Measurements from ENCODE around the gene ARHGAP10.

The ARHGAP10 gene

DNA sequence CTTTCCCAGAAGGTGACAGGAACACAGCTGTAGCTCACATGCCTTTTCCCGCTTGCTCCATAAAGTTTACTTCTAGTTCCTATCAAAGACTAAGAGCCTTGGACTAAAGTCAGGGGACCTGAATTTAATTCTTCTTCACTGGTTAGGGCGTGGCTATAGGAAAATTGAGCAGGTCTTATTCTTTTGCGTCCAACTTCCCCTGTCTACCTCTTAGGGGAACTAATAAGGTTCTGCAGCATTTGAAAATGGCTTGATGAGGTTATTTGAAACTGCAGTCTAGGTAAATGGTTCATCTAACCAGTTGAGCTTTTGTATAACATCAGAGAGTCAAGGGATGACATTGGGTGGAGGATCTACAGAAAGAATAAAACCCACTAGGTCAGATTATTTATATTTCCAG, 2.6 kb downstream of the ARHGAP10 start:
- Histone ChIP-seq H3K4me1 (ENCODE audit: control insufficient read depth in 1 of 2, insufficient read depth in 1 of 2, low read depth in 1 of 2, low read length in 1 of 2) (peaks cover 16 to 21% of the 10 kb centered on the region in 2 experiments), H3K9me3 (no peaks in the 10 kb centered on the region), H3K27ac (no peak overlapping the region), H3K4me3 (ENCODE audit: low read depth in 1 of 2, low read length in 1 of 2) (no peak overlapping the region), H3K27me3 (peaks cover 42% of the 10 kb centered on the region), H3K36me3 (no peaks in the 10 kb centered on the region)
- TF ChIP-seq, protein P1, sequence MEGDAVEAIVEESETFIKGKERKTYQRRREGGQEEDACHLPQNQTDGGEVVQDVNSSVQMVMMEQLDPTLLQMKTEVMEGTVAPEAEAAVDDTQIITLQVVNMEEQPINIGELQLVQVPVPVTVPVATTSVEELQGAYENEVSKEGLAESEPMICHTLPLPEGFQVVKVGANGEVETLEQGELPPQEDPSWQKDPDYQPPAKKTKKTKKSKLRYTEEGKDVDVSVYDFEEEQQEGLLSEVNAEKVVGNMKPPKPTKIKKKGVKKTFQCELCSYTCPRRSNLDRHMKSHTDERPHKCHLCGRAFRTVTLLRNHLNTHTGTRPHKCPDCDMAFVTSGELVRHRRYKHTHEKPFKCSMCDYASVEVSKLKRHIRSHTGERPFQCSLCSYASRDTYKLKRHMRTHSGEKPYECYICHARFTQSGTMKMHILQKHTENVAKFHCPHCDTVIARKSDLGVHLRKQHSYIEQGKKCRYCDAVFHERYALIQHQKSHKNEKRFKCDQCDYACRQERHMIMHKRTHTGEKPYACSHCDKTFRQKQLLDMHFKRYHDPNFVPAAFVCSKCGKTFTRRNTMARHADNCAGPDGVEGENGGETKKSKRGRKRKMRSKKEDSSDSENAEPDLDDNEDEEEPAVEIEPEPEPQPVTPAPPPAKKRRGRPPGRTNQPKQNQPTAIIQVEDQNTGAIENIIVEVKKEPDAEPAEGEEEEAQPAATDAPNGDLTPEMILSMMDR (IDR thresholded peaks at IDR 0.05): no peak

DNA sequence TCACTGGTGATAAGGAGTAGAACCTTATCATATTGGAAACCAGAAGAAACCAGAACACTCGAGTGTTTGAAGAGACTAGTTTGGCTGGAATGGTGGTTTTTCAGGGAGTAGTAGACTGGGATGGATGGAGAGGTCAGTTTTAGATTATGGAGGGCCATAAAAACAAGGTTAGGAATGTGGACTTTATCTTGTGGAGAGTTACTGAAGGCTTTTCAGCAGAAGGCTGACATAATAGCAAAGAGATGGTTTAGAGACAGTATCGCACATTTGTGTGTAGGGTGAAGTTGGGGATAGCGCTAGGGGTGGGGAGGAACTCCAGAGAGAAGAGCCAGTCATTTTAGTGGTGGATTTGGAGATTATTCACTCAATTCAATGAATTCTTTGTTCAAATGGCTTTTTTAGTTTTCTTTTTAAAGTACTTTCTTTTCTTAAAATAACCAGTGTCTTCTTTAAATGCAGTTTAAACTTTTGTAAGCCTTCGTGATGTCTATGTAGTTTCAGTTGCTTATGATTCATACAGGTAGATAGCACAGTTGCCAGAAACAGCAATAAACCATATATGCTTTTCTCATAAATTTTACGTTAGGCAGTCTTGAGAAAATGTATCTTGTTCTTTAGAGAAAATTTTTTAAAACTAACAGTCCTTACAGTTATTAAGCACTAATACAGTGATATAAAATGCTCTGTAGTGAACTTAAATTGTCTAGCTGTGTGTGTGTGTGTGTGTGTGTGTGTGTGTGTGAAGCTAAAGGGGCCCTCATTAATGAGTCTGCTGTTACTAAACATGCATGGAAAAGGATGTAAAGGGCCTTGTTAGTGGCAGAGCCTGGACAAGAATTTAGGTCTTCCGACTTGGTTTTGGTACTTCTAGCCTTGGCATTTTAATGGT, 3.8 kb downstream of the ARHGAP10 start:
- H3K27me3 ChIP-seq: peaks cover 31% of the 10 kb centered on the region
- H3K36me3 ChIP-seq: no peaks in the 10 kb centered on the region
- peaks cover 16 to 21% of the 10 kb centered on the region in 2 experiments for H3K4me1 ChIP-seq (ENCODE audit: control insufficient read depth in 1 of 2, insufficient read depth in 1 of 2, low read depth in 1 of 2, low read length in 1 of 2)
- no peak overlapping the region for H3K4me3 ChIP-seq (ENCODE audit: low read depth in 1 of 2, low read length in 1 of 2)
- H3K9me3 ChIP-seq: no peaks in the 10 kb centered on the region
- no peak overlapping the region for H3K27ac ChIP-seq
- TF ChIP-seq, protein P1 (IDR thresholded peaks at IDR 0.05): no peak

DNA sequence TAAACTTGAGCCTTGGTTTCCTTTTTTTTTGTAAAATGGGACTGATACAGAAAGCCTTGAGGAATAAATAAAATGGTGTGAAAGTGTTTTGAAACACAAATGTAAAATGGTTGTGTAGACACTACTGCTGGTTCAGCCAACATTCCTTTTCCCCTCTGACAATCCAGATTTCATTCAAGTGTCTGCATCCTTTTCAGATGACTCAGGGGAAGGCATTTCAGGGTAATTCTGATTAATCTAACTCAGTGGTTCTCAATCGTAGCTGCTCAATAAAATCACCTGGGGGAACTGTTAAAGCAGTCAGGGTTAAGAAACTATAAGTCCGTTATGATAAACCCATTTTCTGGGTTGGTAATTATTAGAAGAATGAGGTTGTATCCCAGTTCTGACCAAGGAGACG, 4.6 kb downstream of the ARHGAP10 start:
- TF ChIP-seq, protein P1 (IDR thresholded peaks at IDR 0.05): no peak
- no peaks in the 10 kb centered on the region for H3K9me3 ChIP-seq
- peaks cover 16 to 20% of the 10 kb centered on the region in 2 experiments for H3K4me1 ChIP-seq (ENCODE audit: control insufficient read depth in 1 of 2, insufficient read depth in 1 of 2, low read depth in 1 of 2, low read length in 1 of 2)
- peaks cover 23% of the 10 kb centered on the region for H3K27me3 ChIP-seq
- H3K27ac ChIP-seq: no peak overlapping the region
- no peak overlapping the region for H3K4me3 ChIP-seq (ENCODE audit: low read depth in 1 of 2, low read length in 1 of 2)
- no peaks in the 10 kb centered on the region for H3K36me3 ChIP-seq

DNA sequence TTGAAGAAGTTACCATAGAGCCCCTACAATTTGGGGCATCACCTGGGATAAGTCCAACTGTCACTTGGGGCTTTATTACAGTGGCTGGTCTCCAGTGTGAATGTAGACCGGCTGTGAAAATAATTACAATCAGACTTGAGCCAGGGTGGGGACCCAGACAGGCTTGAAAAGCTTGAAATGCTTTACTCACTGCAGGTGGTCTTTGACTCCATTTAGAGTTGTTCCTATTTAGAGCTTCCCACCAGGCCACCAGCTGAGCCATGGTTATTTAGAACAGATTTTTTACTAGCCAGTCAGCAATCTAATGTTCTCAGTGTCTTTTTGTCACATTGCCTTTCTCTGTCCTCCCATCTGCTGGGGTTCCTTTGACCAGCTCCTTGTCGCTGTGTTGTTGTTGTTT, 5.7 kb downstream of the ARHGAP10 start:
- H3K4me3 ChIP-seq (ENCODE audit: low read depth in 1 of 2, low read length in 1 of 2): no peak overlapping the region
- no peaks in the 10 kb centered on the region for H3K9me3 ChIP-seq
- TF ChIP-seq, protein P1 (IDR thresholded peaks at IDR 0.05): no peak
- no peak overlapping the region for H3K27ac ChIP-seq
- peaks cover 11% of the 10 kb centered on the region for H3K27me3 ChIP-seq
- peaks cover 9% of the 10 kb centered on the region in 2 experiments for H3K4me1 ChIP-seq (ENCODE audit: control insufficient read depth in 1 of 2, insufficient read depth in 1 of 2, low read depth in 1 of 2, low read length in 1 of 2)
- no peaks in the 10 kb centered on the region for H3K36me3 ChIP-seq

DNA sequence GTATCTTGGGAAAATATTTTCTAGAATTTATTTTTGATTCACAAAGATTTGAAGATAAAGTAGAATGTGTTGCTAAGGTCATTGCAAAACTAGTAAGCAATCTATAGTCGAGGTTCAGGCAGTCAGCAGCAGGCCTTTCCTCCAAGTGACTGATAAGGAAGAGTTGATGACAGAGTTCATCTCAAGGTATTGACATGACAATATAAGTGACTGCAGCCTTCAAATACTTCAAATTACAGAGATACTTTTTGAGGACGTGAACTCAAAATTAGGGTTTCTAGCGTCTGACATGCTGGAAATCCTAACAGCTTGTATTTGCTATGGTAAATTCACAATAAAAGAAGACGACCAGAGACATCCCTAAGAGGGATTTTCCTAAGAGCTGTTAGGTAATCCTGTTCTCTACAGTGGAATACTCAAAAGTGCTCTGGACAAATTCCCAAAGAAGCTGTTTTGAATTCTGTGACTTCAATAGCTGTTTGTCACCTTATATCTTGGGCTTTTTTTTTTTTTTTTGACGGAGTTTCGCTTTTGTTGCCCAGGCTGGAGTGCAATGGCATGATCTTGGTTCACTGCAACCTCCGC, 7.4 kb downstream of the ARHGAP10 start:
- Histone ChIP-seq H3K4me3 (ENCODE audit: low read depth in 1 of 2, low read length in 1 of 2) (no peak overlapping the region), H3K9me3 (no peaks in the 10 kb centered on the region), H3K27me3 (no peaks in the 10 kb centered on the region), H3K4me1 (ENCODE audit: control insufficient read depth in 1 of 2, insufficient read depth in 1 of 2, low read depth in 1 of 2, low read length in 1 of 2) (no peaks in the 10 kb centered on the region), H3K36me3 (no peaks in the 10 kb centered on the region), H3K27ac (no peak overlapping the region)
- TF ChIP-seq, protein P1 (IDR thresholded peaks at IDR 0.05): no peak

Measured in neutrophil (primary cell).